IPS DF 19.7 (cell line): Measurements from ENCODE around the gene SMIM10L1.

ENCODE experiments used
- DNase-seq: peaks from one replicate; pipeline ENCODE4 v3.0.0-alpha.2; 2013; ENCODE audit warnings: low read depth, low spot score

The SMIM10L1 gene

DNA sequence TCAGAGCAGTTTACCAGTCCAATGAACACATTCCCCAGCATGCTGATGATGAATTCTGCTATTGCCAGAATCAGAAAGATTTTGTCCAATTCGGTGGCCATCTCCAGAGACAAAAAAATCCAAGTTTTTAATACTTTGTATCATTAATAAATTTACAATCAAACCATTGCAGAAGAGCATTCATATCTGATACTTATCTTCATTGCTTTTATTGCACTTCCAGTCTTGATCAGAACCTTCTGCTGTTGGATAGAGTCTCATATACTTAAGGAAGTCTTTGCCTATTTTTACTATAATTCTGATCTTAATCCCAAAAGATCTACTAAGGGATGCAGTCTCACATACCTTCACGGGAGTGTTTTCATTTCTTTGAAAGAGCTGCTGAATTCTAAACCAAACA, 15.8 kb downstream of the SMIM10L1 start, which contains the start of gene TAS2R42:
Gene TAS2R42 (minus strand): TSS at position 101 of the 400 bp plus-strand sequence. CDS start 0 bp downstream, at position 101.
- DNase-seq: no peak

DNA sequence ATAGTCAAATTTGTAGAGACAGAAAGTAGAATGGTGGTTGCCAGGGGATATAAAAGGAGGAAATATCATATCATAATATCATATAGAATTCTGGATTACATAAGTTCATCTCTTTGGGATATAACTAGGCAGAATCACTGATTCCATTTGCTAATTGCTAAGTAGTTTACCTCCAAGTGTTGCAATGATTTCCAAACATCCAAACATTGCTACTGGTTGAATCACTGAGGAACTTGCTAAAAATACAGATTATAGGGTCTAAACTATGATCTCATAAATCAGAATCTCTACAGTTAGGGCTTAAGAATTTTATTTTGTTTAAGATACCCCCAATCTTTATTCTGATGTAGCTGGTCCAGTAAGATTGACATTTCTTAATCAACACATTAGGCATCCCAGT, 31.8 kb downstream of the SMIM10L1 start:
- no peak for DNase-seq

- DNase-seq: no peak
Observed at GRCh38 chr12:11204173-11204572, 33.2 kb downstream of the SMIM10L1 start.

DNA sequence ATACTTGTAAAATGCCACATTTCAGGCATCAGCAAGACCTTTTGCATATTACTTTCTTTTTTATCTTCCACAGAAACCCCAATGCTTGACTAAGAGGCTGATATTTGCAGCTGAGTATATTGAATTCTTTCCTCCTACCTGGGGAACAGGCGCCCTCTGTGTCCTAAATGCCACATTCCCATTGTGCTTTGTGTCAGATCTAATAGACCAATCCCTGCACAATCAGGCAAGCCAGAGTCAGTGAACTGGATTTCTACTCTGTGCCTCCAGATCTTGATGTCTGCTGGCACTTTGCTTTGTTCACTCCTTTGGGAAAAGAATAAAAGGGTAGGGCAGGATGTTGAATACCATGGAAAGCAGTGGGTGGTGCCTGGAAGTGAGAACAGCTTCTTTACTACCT, 38.1 kb downstream of the SMIM10L1 start:
- peak; percentile 30 for DNase-seq
